Vagina (tissue), 2 donors: Measurements from ENCODE around the gene TIGD4.

Experiments
- CTCF ChIP-seq, 3 experiments: fragments of 450-650 bp in 2 of 3; fragments of 200-600 bp in 1 of 3; sonication (generic) in 1 of 3; IDR thresholded peaks; one replicate each; pipeline ENCODE4 v1.5.1; 2017 to 2019; ENCODE audit warnings: antibody characterized with exemption in 3 of 3, mild to moderate bottlenecking in 2 of 3, moderate library complexity in 2 of 3
- POLR2A ChIP-seq, 2 donors: fragments of 450-650 bp; IDR thresholded peaks; one replicate each; pipeline ENCODE4 v1.6.1; 2017; ENCODE audit warnings: antibody characterized with exemption in 2 of 2, mild to moderate bottlenecking in 2 of 2, moderate library complexity in 2 of 2
- POLR2AphosphoS5 ChIP-seq, 2 donors: sonication (generic); formaldehyde crosslinking; IDR thresholded peaks; one replicate each; pipeline ENCODE4 v1.9.0; 2017; ENCODE audit warnings: antibody characterized with exemption in 2 of 2, mild to moderate bottlenecking in 2 of 2, low read depth in 1 of 2; ENCODE audit not compliant: insufficient read depth in 1 of 2

- TF ChIP-seq POLR2AphosphoS5 (IDR thresholded peaks at IDR 0.05; ENCODE audit: insufficient read depth in 1 of 2, low read depth in 1 of 2) (no peak), CTCF (IDR thresholded peaks at IDR 0.05) (no peak), POLR2A (IDR thresholded peaks at IDR 0.05) (no peak)
Measured at GRCh38 chr4:152795891-152796290, 16.4 kb upstream of the TIGD4 start.
